SK-N-SH (cell line): ENCODE results near the gene INHBE. TPM values are rescaled to one million over a fixed set of nuclear protein-coding genes. Genes with fewer than 3 reads are reported as not detected.

Experiments
- CTCF ChIA-PET: fragments of 300-600, 350-600 bp; formaldehyde crosslinking; extraction: SDS; loops from one replicate; lab custom pipeline; 2021; lab: Yijun Ruan, JAX
- POLR2A ChIA-PET: fragments of 350-600 bp; sonication (Branson Sonifier 250); formaldehyde crosslinking; extraction: SDS; loops from one replicate; lab custom pipeline; 2020; ENCODE audit warnings: antibody characterized with exemption, inconsistent platforms; lab: Yijun Ruan, JAX
- DNase-seq: peaks from one replicate; pipeline ENCODE4 v3.0.0; 2012
- H2AFZ ChIP-seq: fragments of 200-600 bp; sonication (generic); 2 replicates; pipeline ENCODE4 v1.8.1; 2016; ENCODE audit warnings: antibody characterized with exemption, mild to moderate bottlenecking, low read depth
- H3F3A ChIP-seq: fragments of 200-600 bp; sonication (generic); replicated peaks from 2 replicates; pipeline ENCODE3; 2016; ENCODE audit warnings: antibody characterized with exemption, mild to moderate bottlenecking; ENCODE audit not compliant: insufficient read depth
- H3K27ac ChIP-seq, 2 experiments: fragments of 200-500 bp in 1 of 2; fragments of 200-600 bp in 1 of 2; sonication (Bioruptor generic) in 1 of 2; sonication (generic), shearing (Covaris generic) in 1 of 2; 2 replicates each; pipeline versions ENCODE4 v1.5.1 to v1.6.1; 2014 to 2016; ENCODE audit warnings: low read depth in 2 of 2, inconsistent platforms in 1 of 2, low read length in 1 of 2, mild to moderate bottlenecking in 1 of 2, mixed read lengths in 1 of 2
- H3K27me3 ChIP-seq: fragments of 200-600 bp; sonication (generic), shearing (Covaris generic); 2 replicates; pipeline ENCODE4 v1.6.1; 2016; ENCODE audit warnings: mixed run types; ENCODE audit not compliant: insufficient read depth
- H3K36me3 ChIP-seq, 2 experiments: fragments of 200-500 bp in 1 of 2; fragments of 200-600 bp in 1 of 2; sonication (Bioruptor generic) in 1 of 2; sonication (generic) in 1 of 2; replicated peaks in 1 of 2; 2 replicates each; pipeline versions ENCODE3 to v1.5.1; 2014 to 2016; ENCODE audit warnings: low read length in 1 of 2, mild to moderate bottlenecking in 1 of 2; ENCODE audit not compliant: insufficient read depth in 2 of 2, control insufficient read depth in 1 of 2
- H3K4me1 ChIP-seq, 2 experiments: fragments of 200-500 bp in 1 of 2; fragments of 200-600 bp in 1 of 2; sonication (Bioruptor generic) in 1 of 2; sonication (generic), shearing (Covaris generic) in 1 of 2; 2 replicates each; pipeline versions ENCODE4 v1.5.1 to v1.6.1; 2014 to 2016; ENCODE audit warnings: low read depth in 1 of 2, low read length in 1 of 2, mixed run types in 1 of 2; ENCODE audit not compliant: insufficient read depth in 2 of 2, control insufficient read depth in 1 of 2
- H3K4me2 ChIP-seq: fragments of 200-600 bp; sonication (generic), shearing (Covaris generic); 2 replicates; pipeline ENCODE4 v1.6.1; 2017; ENCODE audit warnings: mixed run types
- H3K4me3 ChIP-seq, 2 experiments: fragments of 200-500 bp in 1 of 2; fragments of 200-600 bp in 1 of 2; sonication (Bioruptor generic) in 1 of 2; sonication (generic), shearing (Covaris generic) in 1 of 2; 2 replicates each; pipeline versions ENCODE4 v1.5.1 to v1.8.1; 2014 to 2016; ENCODE audit warnings: low read depth in 2 of 2, inconsistent platforms in 1 of 2, low read length in 1 of 2, mild to moderate bottlenecking in 1 of 2, mixed read lengths in 1 of 2, moderate library complexity in 1 of 2
- H3K79me2 ChIP-seq: fragments of 200-600 bp; sonication (generic); 2 replicates; pipeline ENCODE4 v1.8.1; 2017; ENCODE audit warnings: mild to moderate bottlenecking; ENCODE audit not compliant: insufficient read depth
- H3K9ac ChIP-seq: fragments of 200-600 bp; sonication (generic); 2 replicates; pipeline ENCODE4 v1.6.1; 2017; ENCODE audit warnings: mixed run types
- H3K9me2 ChIP-seq: fragments of 200-600 bp; sonication (generic); 2 replicates; pipeline ENCODE4 v1.6.1; 2017; ENCODE audit warnings: mixed run types
- H3K9me3 ChIP-seq: fragments of 200-600 bp; sonication (generic); 2 replicates; pipeline ENCODE4 v1.6.1; 2017; ENCODE audit warnings: mixed run types, mild to moderate bottlenecking, moderate library complexity
- H4K20me1 ChIP-seq: fragments of 200-600 bp; sonication (generic); 2 replicates; pipeline ENCODE4 v1.6.1; 2017; ENCODE audit warnings: mild to moderate bottlenecking, mixed run types; ENCODE audit not compliant: insufficient read depth
- EP300 ChIP-seq, 2 experiments: IDR thresholded peaks; 2 replicates each; pipeline versions ENCODE4 v1.4.0 to v1.6.1; 2012; ENCODE audit warnings: borderline replicate concordance in 1 of 2, low read depth in 1 of 2, low read length in 1 of 2
- EZH2phosphoT487 ChIP-seq: fragments of 200-600 bp; sonication (generic); IDR thresholded peaks from 2 replicates; pipeline ENCODE4 v1.6.1; 2017; ENCODE audit warnings: low read depth, mixed run types, mild to moderate bottlenecking, antibody characterized with exemption, moderate library complexity, borderline replicate concordance
- FOXJ3 ChIP-seq: sonication (generic); formaldehyde crosslinking; IDR thresholded peaks from 2 replicates; pipeline ENCODE4 v1.5.1; 2020; ENCODE audit warnings: mild to moderate bottlenecking, missing genetic modification reagents
- FOXM1 ChIP-seq: IDR thresholded peaks from 2 replicates; pipeline ENCODE4 v1.4.0; 2012; ENCODE audit warnings: low read depth, mild to moderate bottlenecking
- MXI1 ChIP-seq: IDR thresholded peaks from 2 replicates; pipeline ENCODE4 v1.6.1; 2012; ENCODE audit warnings: mild to moderate bottlenecking, low read depth, low read length, improper control_type of control experiment
- POLR2AphosphoS5 ChIP-seq: IDR thresholded peaks from 2 replicates; pipeline ENCODE4 v1.6.1; 2012; ENCODE audit warnings: low read depth, low read length
- RAD21 ChIP-seq: IDR thresholded peaks from 2 replicates; pipeline ENCODE4 v1.6.1; 2012; ENCODE audit warnings: mild to moderate bottlenecking, low read length
- RCOR1 ChIP-seq: fragments of 150-350 bp; IDR thresholded peaks from 2 replicates; pipeline ENCODE4 v1.6.1; 2017; ENCODE audit warnings: antibody characterized with exemption, low read length
- REST ChIP-seq: IDR thresholded peaks from 2 replicates; pipeline ENCODE4 v1.6.1; 2012; ENCODE audit warnings: mild to moderate bottlenecking, low read depth, low read length, moderate library complexity
- RFX5 ChIP-seq: IDR thresholded peaks from 2 replicates; pipeline ENCODE4 v1.6.1; 2012; ENCODE audit warnings: mild to moderate bottlenecking, improper control_type of control experiment, low read length
- SMC3 ChIP-seq: IDR thresholded peaks from 2 replicates; pipeline ENCODE4 v1.6.1; 2012; ENCODE audit warnings: low read depth, low read length, improper control_type of control experiment
- TEAD4 ChIP-seq: IDR thresholded peaks from 2 replicates; pipeline ENCODE4 v1.4.0; 2012; ENCODE audit warnings: mild to moderate bottlenecking, borderline replicate concordance; ENCODE audit not compliant: insufficient read depth
- WGBS: methylation state at CpG from one replicate; pipeline ENCODE4 v1.1.6; 2017; ENCODE audit warnings: low lambda C conversion rate; 5-methylcytosine and 5-hydroxymethylcytosine counted together
- polyA plus RNA-seq, 3 experiments: library from polyadenylated mRNA; depleted of rRNA; stranded (reverse); fragments of >200 nt; gene quantifications; 2 replicates each; pipeline ENCODE4 v1.2.3, GENCODE V29; 2012
- TF ChIP-seq, protein P1 (sequence below): IDR thresholded peaks from 2 replicates; pipeline ENCODE4 v1.4.0; 2012; ENCODE audit warnings: low read depth, borderline replicate concordance
- TF ChIP-seq, protein P2 (sequence below): IDR thresholded peaks from 2 replicates; pipeline ENCODE4; 2012

Gene INHBE
- polyA plus RNA-seq, 1 of the 3 experiments (the other 2 are of a cell fraction), result 0.03 TPM

DNA sequence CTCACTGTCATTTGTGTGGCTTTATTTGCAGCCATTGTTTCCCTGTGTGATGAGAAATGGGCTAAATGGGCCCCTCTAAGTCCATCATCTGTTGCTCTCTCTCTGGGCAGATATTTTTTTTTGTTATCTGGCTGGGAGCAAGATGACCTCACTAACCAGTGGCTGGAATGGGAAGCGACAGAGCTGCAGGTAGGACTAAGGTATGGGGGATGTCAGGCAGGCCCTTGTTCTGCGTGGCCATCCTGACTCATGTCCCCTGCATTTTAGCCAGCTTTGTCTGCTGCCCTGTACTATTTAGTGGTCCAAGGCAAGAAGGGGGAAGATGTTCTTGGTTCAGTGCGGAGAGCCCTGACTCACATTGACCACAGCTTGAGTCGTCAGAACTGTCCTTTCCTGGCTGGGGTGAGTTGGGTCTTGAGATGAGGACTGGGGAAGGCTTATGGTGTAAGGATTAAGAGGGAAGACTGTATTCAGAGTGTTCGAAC, 34.1 kb downstream of the INHBE start:
- peaks cover 33 to 49% of the 10 kb centered on the region in 2 experiments for H3K36me3 ChIP-seq
- H3K9ac ChIP-seq, result peak overlapping the region; percentile 94
- H2AFZ ChIP-seq, result no peak overlapping the region
- H4K20me1 ChIP-seq, result 0 out of 2 replicates have a peak, but pooled peaks cover 4% of the 10 kb centered on the region
- peak overlapping the region; percentile 90 for H3K4me2 ChIP-seq
- peaks cover 6 to 9% of the 10 kb centered on the region in 2 experiments; a peak in 3 of 4 replicates for H3K4me1 ChIP-seq
- 64% methylated on average over 5 of the region's 5 CpGs for WGBS
- CTCF ChIA-PET, result interaction anchor here (1.6 to 6.1 kb wide), 3 partner anchors 15 to 30 kb away, joined by 5 to 28 read pairs (median 7); partner anchors contain the start of gene GLI1
- no peaks in the 10 kb centered on the region for H3K27me3 ChIP-seq
- no peak for DNase-seq
- no peaks in the 10 kb centered on the region for H3K9me2 ChIP-seq
- peaks cover 7% of the 10 kb centered on the region for H3F3A ChIP-seq
- H3K79me2 ChIP-seq, result peaks cover 40% of the 10 kb centered on the region
- no peaks in the 10 kb centered on the region for H3K9me3 ChIP-seq
- no peak overlapping the region; a peak in 1 of 4 replicates for H3K27ac ChIP-seq
- peak overlapping the region; percentile 77 to 100 for H3K4me3 ChIP-seq
- TF ChIP-seq MXI1 (no peak), RAD21 (no peak), SMC3 (no peak), POLR2AphosphoS5 (no peak), EZH2phosphoT487 (no peak), FOXJ3 (CRISPR knock-in tag) (no peak), EP300 (IDR thresholded peaks at IDR 0.05; ENCODE audit: borderline replicate concordance in 1 of 2, low read depth in 1 of 2, low read length in 1 of 2) (no peak), RCOR1 (no peak), REST (no peak), RFX5 (no peak), FOXM1 (no peak), TEAD4 (no peak)
- TF ChIP-seq, protein P1, sequence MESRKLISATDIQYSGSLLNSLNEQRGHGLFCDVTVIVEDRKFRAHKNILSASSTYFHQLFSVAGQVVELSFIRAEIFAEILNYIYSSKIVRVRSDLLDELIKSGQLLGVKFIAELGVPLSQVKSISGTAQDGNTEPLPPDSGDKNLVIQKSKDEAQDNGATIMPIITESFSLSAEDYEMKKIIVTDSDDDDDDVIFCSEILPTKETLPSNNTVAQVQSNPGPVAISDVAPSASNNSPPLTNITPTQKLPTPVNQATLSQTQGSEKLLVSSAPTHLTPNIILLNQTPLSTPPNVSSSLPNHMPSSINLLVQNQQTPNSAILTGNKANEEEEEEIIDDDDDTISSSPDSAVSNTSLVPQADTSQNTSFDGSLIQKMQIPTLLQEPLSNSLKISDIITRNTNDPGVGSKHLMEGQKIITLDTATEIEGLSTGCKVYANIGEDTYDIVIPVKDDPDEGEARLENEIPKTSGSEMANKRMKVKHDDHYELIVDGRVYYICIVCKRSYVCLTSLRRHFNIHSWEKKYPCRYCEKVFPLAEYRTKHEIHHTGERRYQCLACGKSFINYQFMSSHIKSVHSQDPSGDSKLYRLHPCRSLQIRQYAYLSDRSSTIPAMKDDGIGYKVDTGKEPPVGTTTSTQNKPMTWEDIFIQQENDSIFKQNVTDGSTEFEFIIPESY, result no peak
- TF ChIP-seq, protein P2, sequence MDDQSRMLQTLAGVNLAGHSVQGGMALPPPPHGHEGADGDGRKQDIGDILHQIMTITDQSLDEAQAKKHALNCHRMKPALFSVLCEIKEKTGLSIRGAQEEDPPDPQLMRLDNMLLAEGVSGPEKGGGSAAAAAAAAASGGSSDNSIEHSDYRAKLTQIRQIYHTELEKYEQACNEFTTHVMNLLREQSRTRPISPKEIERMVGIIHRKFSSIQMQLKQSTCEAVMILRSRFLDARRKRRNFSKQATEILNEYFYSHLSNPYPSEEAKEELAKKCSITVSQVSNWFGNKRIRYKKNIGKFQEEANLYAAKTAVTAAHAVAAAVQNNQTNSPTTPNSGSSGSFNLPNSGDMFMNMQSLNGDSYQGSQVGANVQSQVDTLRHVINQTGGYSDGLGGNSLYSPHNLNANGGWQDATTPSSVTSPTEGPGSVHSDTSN, result no peak
- POLR2A ChIA-PET, result interaction anchor here (0.6 to 2.1 kb wide), 4 partner anchors 8 to 31 kb away, joined by 3 to 7 read pairs (median 5); partner anchors contain the start of gene DDIT3
